Smooth muscle cell (in vitro differentiated cells): Measurements from ENCODE around the gene MDH1B. TPM values are rescaled to one million over a fixed set of nuclear protein-coding genes. Genes with fewer than 3 reads are reported as not detected.

Source experiments
- DNase-seq: peaks from one replicate; lab custom pipeline; 2025; ENCODE audit not compliant: unreplicated experiment; lab: John Stamatoyannopoulos, UW
- H2AFZ ChIP-seq: fragments of 200-600 bp; sonication (generic); 2 replicates; pipeline ENCODE4 v1.6.0; 2016; ENCODE audit warnings: antibody characterized with exemption, low read depth, mild to moderate bottlenecking
- H3F3A ChIP-seq: fragments of 200-600 bp; sonication (generic); 2 replicates; pipeline ENCODE4 v1.6.0; 2017; ENCODE audit warnings: antibody characterized with exemption, low read depth
- H3K27ac ChIP-seq: fragments of 200-600 bp; sonication (generic); 2 replicates; pipeline ENCODE4 v1.5.1; 2016; ENCODE audit warnings: low read depth, mild to moderate bottlenecking
- H3K27me3 ChIP-seq: fragments of 200-600 bp; sonication (generic); 2 replicates; pipeline ENCODE4 v1.6.1; 2016; ENCODE audit warnings: low read depth, mild to moderate bottlenecking
- H3K36me3 ChIP-seq: fragments of 200-600 bp; sonication (generic); 2 replicates; pipeline ENCODE4 v1.5.1; 2016; ENCODE audit warnings: low read depth
- H3K4me1 ChIP-seq: fragments of 200-600 bp; sonication (generic); 2 replicates; pipeline ENCODE4 v1.5.1; 2016; ENCODE audit warnings: low read depth
- H3K4me2 ChIP-seq: fragments of 200-600 bp; sonication (generic); 2 replicates; pipeline ENCODE4 v1.6.0; 2016; ENCODE audit warnings: mild to moderate bottlenecking
- H3K4me3 ChIP-seq: fragments of 200-600 bp; sonication (generic); 2 replicates; pipeline ENCODE4 v1.5.1; 2016; ENCODE audit warnings: mild to moderate bottlenecking
- H3K79me2 ChIP-seq: fragments of 200-600 bp; sonication (generic); 2 replicates; pipeline ENCODE4 v1.6.0; 2016; ENCODE audit warnings: low read depth, mild to moderate bottlenecking
- H3K9ac ChIP-seq: fragments of 200-600 bp; sonication (generic); 2 replicates; pipeline ENCODE4 v1.6.0; 2016; ENCODE audit warnings: low read depth
- H3K9me3 ChIP-seq: fragments of 200-600 bp; sonication (generic); replicated peaks from 2 replicates; pipeline ENCODE4 v1.5.1; 2016; ENCODE audit warnings: low read depth
- H4K20me1 ChIP-seq: fragments of 200-600 bp; sonication (generic); 2 replicates; pipeline ENCODE4 v1.6.0; 2016; ENCODE audit warnings: low read depth
- WGBS: methylation state at CpG from one replicate; pipeline ENCODE4 v1.1.7; 2016; ENCODE audit warnings: low lambda C conversion rate; 5-methylcytosine and 5-hydroxymethylcytosine counted together
- polyA plus RNA-seq: library from polyadenylated mRNA; unstranded; fragments of >200 nt; fragmentation: Nextera tagmentation; extraction: Ambion mirVana; gene quantifications from 2 replicates; pipeline ENCODE4 v1.2.1, GENCODE V29; 2016
- total RNA-seq: library from RNA; depleted of rRNA; stranded (reverse); fragments of >200 nt; gene quantifications from 2 replicates; pipeline ENCODE4 v1.2.3, GENCODE V29; 2014
- TF ChIP-seq, protein P1 (sequence below): fragments of 200-600 bp; sonication (generic); IDR thresholded peaks from 2 replicates; pipeline ENCODE4 v1.5.1; 2017; ENCODE audit warnings: borderline replicate concordance, mild to moderate bottlenecking, antibody characterized with exemption; ENCODE audit not compliant: insufficient read depth, poor library complexity, severe bottlenecking

Gene MDH1B
- total and polyA plus RNA-seq, 2 experiments from 2014 or later, result 0.13 to 0.15 TPM

DNA sequence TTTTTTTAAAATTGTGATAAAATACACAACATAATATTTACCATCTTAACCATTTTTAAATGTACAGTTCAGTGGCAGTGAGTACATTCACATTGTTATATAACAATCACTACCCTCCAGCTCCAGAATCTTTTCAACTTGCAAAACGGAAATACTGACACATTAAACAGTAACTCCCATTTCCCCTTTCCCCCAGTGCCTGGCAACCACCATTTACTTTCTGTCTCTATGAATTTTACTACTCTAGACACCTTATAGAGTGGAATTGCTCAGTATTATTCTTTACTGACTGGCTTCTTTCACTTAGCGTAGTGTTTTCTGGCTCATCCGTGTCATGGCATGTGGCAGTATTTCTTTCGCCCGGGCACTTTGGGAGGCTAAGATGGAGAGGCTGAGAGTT is 32.9 kb upstream of the MDH1B start:
- no peak for DNase-seq
- H4K20me1 ChIP-seq, result no peaks in the 10 kb centered on the region
- no peak overlapping the region for H3K9ac ChIP-seq
- no peak overlapping the region for H2AFZ ChIP-seq
- H3K79me2 ChIP-seq, result no peaks in the 10 kb centered on the region
- no peak overlapping the region for H3K4me3 ChIP-seq
- no peaks in the 10 kb centered on the region for H3K4me1 ChIP-seq
- TF ChIP-seq, protein P1, sequence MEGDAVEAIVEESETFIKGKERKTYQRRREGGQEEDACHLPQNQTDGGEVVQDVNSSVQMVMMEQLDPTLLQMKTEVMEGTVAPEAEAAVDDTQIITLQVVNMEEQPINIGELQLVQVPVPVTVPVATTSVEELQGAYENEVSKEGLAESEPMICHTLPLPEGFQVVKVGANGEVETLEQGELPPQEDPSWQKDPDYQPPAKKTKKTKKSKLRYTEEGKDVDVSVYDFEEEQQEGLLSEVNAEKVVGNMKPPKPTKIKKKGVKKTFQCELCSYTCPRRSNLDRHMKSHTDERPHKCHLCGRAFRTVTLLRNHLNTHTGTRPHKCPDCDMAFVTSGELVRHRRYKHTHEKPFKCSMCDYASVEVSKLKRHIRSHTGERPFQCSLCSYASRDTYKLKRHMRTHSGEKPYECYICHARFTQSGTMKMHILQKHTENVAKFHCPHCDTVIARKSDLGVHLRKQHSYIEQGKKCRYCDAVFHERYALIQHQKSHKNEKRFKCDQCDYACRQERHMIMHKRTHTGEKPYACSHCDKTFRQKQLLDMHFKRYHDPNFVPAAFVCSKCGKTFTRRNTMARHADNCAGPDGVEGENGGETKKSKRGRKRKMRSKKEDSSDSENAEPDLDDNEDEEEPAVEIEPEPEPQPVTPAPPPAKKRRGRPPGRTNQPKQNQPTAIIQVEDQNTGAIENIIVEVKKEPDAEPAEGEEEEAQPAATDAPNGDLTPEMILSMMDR, result no peak
- H3K27me3 ChIP-seq, result no peaks in the 10 kb centered on the region
- H3K9me3 ChIP-seq, result no peaks in the 10 kb centered on the region
- H3K4me2 ChIP-seq, result no peak overlapping the region
- H3K36me3 ChIP-seq, result no peaks in the 10 kb centered on the region
- WGBS, result 86% methylated on average over 5 of the region's 5 CpGs
- H3K27ac ChIP-seq, result no peak overlapping the region
- no peaks in the 10 kb centered on the region for H3F3A ChIP-seq

GRCh38 chr2:206797376-206797775 is 32.2 kb upstream of the MDH1B start:
- no peaks in the 10 kb centered on the region for H3K9me3 ChIP-seq
- no peak overlapping the region for H3K4me2 ChIP-seq
- no peak overlapping the region for H3K4me3 ChIP-seq
- H4K20me1 ChIP-seq, result no peaks in the 10 kb centered on the region
- no peak overlapping the region for H3K27ac ChIP-seq
- 83% methylated on average over 4 of the region's 4 CpGs for WGBS
- H3K9ac ChIP-seq, result no peak overlapping the region
- TF ChIP-seq, protein P1, result no peak
- no peaks in the 10 kb centered on the region for H3K4me1 ChIP-seq
- DNase-seq, result no peak
- H3K36me3 ChIP-seq, result no peaks in the 10 kb centered on the region
- H2AFZ ChIP-seq, result no peak overlapping the region
- no peaks in the 10 kb centered on the region for H3K79me2 ChIP-seq
- H3F3A ChIP-seq, result no peaks in the 10 kb centered on the region
- no peaks in the 10 kb centered on the region for H3K27me3 ChIP-seq

DNA sequence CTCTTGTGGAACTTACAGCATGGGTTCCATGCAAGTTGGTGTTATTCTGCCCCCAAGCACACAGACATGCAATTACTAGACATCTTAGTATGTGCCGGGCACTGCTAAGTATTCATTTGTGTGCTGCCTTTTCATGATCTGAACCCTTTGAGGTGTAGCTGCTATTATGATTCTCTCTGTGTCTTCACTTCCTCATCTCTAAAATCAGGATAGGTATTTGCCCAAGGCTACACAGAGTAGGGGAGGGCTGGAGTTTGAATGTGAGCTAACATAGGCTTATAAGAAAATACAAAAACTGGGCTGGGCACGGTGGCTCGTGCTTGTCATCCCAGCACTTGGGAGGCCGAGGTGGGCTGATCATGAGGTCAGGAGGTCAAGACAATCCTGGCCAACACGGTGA is 27.5 kb upstream of the MDH1B start:
- Histone ChIP-seq H4K20me1 (no peaks in the 10 kb centered on the region), H3K9ac (no peak overlapping the region), H3K4me2 (no peak overlapping the region), H3K79me2 (no peaks in the 10 kb centered on the region), H3K4me1 (no peaks in the 10 kb centered on the region), H3K4me3 (no peak overlapping the region), H3K27ac (no peak overlapping the region), H2AFZ (no peak overlapping the region), H3F3A (no peaks in the 10 kb centered on the region), H3K27me3 (no peaks in the 10 kb centered on the region), H3K36me3 (peaks cover 3% of the 10 kb centered on the region), H3K9me3 (no peaks in the 10 kb centered on the region)
- TF ChIP-seq, protein P1, result no peak
- no peak for DNase-seq
- 98% methylated on average over 5 of the region's 5 CpGs for WGBS

DNA sequence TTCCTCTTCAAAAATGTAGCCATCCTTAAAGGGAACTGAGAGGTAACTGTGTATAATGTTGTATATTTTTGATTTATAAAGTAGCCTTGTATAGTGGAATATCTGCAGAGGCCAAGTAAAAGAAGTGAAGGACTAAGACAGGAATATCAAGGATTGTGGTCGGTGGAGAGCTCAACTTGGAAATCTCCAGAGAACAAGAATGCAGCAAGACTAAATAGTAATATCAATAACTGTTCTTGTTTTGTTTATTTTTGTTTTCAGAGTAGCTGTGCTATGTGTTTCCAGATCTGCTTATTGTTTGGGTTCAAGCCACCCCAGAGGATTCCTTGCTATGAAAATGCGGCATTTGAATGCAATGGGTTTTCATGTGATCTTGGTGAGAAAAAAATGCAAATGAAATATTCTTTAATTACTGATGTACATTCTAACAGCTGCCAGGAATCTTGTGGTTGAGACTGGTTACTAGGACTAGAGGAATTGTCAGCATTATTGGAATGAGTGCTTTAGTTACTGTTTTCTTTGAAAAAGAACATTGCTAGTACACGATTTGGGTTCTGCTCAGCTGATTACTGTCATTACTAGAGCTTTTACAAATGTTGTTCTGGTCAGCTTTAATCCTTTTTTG is 25.3 kb upstream of the MDH1B start:
- peaks cover 8% of the 10 kb centered on the region for H3K36me3 ChIP-seq
- H3K9ac ChIP-seq, result no peak overlapping the region
- H3K4me2 ChIP-seq, result peak overlapping the region; percentile 37
- no peak overlapping the region for H3K4me3 ChIP-seq
- no peak overlapping the region for H2AFZ ChIP-seq
- H3K9me3 ChIP-seq, result no peaks in the 10 kb centered on the region
- peaks cover 5% of the 10 kb centered on the region for H4K20me1 ChIP-seq
- TF ChIP-seq, protein P1, result no peak
- no peaks in the 10 kb centered on the region for H3K79me2 ChIP-seq
- H3K27ac ChIP-seq, result peak overlapping the region; percentile 72
- H3F3A ChIP-seq, result no peaks in the 10 kb centered on the region
- no peaks in the 10 kb centered on the region for H3K4me1 ChIP-seq
- no peak for DNase-seq
- H3K27me3 ChIP-seq, result no peaks in the 10 kb centered on the region
- 73% methylated on average over 3 of the region's 3 CpGs for WGBS
